Muscle of back (tissue), 11 donors: ENCODE data around the gene THRB. TPM values are rescaled to one million over a fixed set of nuclear protein-coding genes. Genes with fewer than 3 reads are reported as not detected.

Experiments
- DNase-seq, 3 donors: peaks; one replicate each; pipeline versions ENCODE4 v3.0.0 to v3.0.0-alpha.2; 2013
- polyA plus RNA-seq, 10 donors: library from polyadenylated mRNA; unstranded; fragments of 120-200 nt; gene quantifications; one replicate each; pipeline ENCODE4 v1.2.1, GENCODE V29; 2013; ENCODE audit not compliant: insufficient read length in 10 of 10

The THRB gene
- polyA plus RNA-seq, 10 donors: 0.88 to 5.3 (median 1.3) TPM

DNA sequence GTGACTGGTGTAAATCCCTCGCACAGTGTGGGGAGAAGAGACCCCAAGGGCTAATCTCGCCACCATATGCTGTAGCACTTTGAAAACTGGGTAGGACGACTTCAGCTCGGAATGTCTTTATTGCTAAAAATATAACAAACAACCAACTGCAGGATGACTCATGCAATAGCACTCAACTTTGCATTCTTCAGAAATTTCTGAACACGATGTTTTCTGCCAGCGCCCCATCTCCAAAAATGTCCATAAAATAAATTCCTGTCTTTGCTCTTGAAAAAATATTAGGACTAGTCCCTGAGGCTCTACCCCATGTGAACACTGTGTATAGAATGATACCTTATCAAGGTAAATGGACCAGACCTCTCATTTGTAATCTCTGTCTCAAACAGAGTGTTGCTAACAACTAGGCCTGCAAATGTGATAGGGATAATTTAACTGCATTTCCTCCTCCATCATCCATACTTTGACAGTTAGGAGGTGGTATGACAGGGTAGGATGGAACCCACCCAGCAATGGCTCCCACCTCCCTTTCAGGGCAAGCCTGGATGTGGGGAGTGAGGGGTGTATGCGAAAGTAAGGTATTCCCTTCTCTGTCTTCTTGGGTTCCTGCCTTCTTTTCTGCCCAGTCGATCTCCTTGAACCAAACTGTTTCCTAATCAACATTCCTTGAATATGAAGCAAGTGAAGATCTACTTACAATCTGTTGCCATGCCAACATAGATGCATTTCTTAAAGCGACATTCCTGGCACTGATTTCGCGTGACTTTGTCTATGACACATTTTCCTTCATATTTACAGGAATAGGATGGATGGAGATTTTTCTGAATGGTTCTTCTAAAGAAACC is 348.4 kb downstream of the THRB start:
- DNase-seq: peak in 1 of 3 donors; percentile 85

DNA sequence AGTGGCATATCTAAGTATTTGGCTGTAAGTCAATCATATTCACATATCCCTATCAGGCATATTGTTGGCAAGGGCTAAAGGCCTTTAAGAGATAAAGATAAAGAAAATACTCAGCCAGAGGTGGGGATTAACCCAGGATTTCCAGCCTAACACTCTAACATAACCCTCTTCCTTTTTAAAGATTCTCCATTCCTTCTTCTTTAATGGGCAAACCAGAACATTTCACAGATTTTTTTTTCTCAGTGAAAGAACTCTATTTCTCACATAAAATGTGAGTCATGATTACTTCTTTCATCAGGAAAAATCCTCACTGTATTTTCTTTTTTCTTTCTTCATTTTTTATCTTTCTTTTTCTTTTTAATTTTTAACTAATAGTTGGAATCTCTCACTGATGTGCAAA is 349.2 kb downstream of the THRB start:
- DNase-seq: no peak

DNA sequence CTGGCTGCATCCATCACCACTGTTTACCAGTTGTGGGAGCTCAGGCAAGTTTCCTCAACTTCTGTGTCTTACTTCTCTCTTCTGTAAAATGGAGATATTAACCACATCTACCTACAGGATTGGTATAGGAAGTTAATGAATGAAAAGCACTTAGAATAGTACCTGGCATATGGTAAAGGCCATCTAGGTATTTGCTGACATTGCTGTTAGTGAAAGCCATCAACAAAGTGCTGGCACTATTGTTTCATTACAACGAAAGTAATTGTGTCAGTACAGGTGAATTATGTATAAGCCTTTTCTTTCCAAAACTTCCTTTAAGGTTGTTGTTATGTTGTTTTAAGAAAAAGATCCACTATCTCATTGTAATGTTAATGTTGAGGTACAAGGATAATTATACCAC is 352.5 kb downstream of the THRB start:
- no peak for DNase-seq

DNA sequence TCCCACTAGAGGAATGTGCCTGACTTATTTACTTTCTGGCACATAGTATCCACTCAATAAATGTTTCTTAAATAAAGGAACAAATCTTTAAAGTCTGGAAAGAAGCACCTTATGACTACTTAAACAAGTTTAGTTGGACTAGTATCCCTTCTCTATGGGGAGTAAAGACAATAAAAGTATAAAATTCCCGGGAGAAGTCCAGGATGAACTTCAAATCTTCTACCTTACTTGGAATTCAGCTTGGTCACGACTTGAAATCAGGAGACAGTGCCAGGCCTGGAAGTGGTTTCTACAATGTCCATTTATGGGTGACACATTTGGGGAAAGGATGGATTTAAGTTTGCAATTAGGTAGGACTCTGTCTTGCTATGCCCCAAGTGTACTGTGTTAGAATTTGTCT is 353.1 kb downstream of the THRB start:
- no peak for DNase-seq

DNA sequence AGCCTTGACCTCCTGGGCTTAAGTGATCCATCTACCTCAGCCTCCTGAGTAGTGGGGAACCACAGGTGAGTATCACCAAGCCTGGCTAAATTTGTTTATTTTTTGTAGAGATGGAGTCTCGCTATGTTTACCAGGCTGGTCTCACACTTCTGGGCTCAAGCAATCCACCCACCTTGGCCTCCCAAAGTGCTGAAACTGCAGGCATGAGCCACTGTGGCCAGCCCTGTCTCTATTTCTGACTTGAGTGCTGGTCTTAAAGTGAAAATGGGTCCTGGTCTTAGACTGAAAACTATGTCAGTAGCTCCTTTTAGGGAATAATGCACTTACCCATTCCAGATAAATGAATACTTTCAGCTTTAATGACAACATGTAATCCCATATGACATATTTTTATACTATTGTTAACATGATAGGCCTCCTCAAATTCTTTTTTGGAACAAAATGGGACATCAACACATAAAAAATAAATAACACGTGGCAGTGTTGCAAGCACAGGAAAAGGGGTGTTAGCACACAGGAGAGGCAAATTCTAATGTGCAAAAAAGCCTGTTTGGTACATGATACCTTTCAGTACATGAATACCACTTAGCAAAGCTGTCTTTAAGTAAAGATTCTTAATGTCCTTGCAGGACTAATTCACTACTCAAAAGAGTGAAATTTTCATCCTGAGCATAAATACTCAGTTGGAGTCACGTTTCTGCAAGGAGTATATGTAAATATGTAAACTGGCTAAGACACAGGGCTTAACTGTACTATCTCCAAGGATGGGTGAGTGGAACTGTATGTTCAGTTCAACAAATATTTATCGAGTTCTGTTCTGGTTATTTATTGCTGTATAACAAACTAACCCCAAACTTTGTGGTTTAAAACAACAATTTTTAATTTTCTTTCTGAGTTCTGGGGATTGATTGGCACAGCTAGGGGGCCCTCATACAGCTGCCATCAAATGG is 354.9 kb downstream of the THRB start:
- no peak for DNase-seq

DNA sequence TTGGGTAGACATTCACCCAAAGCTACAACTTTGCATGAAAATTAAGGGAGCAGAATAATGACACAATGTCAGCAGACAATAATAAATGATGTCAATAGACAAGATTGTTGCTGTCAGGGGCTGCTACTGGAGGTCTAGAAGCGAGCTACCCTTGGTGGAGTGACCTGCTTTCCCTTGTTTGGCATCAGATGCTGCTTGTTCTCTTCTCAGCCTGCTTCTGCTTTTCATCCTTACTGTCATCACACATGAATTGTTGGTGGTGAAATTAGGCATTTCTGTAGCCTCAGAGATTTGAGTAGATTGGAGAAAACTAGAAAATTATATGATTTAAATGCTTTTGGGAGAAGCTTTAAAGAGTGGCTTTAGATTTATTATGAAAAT is 355.8 kb downstream of the THRB start:
- DNase-seq: no peak

DNA sequence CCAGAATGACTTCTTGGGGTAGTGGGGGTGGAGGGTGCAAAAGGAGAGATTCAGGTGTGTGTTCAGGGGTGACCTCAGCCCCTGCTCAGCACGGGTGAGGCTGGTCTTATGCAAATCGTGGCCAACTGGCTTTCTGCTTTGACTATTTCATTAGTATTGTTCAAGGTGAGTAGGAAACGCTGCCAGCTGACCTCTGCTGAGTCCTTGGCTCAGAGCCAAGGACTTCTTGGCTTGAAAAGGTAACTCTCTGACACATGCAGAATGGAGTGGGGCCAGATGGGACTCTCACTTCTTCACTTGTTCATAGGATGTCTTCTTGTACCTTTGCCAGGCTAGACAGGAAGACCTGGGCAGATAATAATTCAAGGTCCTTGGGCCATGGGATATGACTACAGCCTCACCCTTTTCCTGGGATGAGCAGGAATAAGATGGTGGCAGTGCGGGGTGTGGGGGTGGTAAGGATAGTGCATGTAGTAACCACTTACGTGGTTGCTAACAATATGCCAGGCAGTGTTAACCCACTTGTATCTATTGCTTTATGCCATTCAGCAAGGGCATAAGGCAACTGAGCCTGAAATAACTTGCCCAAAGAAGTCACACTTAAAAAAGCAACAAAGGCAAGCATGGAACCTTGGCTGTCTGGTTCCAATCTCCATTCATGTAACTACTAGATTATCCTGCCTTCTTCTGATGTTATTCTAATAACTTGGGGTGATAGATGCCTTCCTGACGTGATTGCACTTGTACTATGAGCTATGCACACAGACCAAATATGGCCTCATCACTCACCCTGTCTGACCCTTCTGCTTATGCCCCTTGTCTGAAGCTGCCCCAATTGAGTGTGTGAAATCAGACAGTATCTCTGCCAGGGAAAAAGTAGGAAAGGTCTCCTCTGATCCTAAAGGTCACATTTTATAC is 356.4 kb downstream of the THRB start:
- no peak for DNase-seq

DNA sequence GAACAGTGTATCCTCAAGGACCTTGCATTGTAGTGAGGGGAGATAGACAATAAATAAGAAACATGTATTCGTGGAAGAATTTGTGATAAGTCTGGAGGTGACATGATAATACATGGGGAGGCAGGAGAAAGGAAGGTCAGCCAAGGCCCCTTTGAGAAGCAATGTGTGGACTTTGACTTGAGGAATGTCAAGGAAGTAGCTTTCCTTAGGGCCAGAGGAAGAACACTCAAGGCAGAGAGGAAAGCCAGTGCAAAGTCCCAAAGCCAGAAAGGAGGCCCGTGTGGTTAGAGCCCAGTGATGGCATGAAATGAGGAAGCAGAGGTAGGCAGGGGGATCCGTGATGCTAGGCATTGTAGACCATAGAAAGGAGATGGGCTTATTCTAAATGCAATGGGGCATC is 357.3 kb downstream of the THRB start:
- DNase-seq: no peak

DNA sequence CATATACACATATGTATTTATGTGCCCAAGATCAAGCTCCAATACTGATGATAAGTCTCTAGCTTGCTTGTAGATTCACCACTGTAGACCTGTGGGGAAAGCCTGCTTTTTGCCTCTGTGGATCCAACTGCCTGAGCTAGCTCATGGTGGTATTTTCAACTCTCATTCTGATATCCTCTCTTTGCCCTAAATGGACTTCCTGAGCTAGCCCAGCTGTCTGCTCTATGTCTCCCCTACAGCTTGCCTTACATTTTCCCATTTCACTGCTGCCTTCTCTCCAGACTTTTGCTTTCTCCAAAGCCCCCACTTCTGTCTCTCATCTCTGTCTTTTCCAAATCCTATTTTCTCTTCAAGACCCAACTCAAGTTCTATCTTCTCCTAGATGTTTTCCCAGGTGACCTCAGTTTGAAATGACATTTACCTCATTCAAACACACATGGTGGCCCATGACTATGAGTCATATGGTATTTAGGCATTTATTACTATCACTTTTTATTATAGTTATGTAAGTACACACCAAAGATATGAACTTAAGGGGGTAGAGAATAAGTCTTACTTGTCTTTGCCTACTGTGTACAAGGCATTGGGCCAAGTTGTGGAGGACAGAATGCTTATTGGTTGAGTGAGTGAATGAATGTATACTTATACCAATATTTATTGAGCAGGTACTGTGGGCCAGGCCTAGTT is 357.9 kb downstream of the THRB start:
- DNase-seq: no peak

DNA sequence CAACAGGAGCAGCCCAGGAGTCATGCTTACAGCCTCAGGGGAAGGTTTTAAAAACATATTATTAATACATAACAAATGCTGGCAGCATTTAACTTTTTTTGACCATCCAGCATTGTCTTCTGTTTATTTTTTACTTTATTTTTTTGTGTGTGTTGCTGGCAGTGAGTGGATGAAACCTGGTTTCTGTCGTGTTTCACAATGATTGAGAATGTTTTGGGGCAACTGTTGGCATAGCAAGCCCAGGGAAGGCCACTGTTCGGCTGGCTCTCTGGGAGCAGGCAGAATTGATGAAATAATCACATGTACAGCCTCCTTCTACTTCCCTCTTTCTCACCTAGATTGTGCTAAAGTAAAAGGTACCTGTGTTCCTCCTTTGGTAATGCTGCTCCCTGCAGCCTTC is 359.4 kb downstream of the THRB start:
- DNase-seq: no peak

DNA sequence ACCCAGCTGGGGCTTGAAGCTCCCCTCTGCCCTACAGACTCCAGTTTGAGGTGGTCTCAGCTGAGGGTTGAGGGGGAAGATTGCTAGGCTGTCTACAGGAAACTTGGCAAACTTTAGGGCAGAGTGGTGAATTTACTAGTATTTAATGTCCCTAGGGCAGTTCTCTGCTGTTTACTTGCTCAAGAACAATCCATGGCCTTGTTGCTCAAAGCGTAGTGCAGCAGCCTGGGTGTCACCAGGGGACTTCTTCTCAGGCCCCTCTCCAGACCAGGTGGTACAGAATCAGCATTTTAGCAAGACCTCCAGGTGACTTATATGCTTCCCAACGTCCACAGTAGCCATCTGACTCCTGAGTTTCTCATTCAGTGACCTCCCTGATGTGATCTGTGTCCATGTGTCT is 360.7 kb downstream of the THRB start:
- no peak for DNase-seq

DNA sequence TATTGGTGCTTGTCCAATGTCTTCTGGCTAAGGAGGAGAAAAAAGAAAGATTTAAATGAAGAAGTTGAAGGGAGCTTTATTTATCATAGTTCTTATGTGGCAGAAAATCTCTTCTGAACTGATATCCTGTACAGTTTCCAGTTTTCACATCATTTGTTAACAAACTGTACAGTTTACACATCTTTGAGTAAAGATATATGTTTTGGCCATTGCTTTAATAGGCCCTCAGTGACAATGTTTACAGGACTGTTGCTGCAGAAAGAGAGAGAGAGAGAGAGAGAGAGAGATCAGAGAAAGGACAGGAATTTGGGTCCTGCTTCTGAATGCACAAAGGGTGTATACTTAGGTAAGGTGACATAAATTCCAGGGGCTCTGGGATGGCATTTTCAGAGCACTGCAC is 361.2 kb downstream of the THRB start:
- no peak for DNase-seq

DNA sequence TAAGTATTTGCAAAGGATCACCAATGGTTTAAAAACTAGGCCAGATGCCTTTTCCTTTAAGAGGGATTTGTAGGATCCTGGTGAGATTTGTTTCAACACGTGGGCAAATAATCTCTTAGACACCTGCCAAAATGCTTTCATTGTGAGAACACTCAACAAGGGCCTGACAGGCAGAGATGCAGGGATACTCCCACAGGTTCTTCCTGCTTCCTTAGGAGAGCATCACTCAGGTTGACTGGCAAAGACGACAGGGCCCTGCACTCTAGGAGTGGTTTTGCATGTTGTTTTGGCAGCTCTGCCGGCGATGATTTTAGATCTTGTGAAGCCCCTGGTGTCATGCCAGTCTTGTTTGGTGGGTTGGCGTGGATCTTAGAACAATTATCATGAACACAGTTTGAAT is 365.1 kb downstream of the THRB start:
- DNase-seq: no peak

DNA sequence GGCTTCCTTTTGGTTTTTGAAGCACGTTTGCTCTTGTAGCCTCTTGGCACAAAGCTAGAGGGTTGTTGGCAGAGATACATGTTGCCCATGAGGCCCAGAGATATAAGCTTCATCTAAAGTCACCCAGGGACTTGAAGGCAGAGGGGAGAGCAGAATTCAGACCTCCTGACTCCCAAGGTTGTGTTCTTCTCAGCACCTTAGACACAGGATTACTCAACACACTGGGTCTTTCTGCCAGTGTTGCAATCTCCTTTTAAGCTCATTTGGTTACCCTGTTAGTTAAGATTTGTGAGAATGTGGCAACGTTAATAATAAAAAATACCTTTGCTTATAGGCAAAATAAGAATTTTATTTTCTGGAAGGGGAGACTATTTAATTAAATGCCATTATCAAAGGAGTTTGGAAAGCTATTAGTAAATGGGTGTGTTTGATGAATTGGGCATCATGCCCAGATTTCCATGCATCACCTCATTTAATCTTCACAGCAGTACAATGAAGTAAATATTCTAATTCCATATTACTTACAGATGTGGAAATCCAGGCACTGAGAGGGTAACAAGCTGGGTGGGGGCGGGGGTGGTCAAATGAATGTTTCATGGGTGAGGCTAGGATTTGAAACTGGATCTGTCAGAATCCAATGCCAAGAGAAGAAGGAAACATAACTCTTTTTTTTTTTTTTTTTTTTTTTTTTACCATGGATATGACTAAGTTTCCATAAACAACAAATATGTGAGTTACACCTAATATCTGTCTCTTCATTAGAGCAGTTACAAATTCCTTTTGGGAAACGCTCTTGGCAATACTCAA is 366.2 kb downstream of the THRB start:
- DNase-seq: peak; percentile 26 to 51 (median 45)

DNA sequence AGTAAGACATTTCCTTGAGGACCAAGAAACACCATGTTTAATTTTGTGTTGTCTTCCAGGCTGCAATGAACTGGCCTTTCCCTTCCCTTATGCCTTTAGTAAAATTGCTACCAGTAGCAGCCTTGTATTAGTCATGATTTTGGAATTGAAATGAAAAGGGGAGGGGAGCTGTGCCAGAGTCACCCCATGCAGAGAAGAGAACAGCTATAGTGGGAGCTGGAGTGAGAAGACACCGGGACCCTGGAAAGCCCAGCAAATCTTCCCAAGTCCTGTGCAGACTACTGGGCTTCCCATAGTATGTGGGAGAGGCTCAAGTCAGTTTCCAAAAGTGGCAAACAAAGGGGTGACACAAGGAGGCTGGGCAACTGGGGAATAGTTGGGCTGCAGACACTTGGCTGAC is 371.1 kb downstream of the THRB start:
- DNase-seq: no peak

DNA sequence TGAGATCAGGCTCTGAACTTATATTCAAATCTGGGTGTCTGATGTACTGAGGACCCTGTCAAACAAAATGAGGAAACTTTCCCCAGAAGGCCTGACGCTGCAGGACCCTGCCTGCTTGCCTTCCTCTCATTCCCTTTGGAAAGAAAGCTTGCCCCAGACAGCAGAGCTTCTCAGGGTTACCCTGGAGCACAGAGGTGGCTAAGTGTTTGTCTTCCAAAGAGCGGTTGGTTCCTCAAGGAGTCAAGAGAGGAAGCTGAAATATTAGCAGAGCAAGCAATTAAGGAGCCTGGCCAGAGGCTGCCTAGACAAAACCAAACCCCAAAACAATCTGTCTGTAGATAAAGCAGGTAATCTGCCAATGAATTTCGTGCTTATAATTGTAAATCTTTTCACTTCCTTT is 374.2 kb downstream of the THRB start:
- DNase-seq: no peak

DNA sequence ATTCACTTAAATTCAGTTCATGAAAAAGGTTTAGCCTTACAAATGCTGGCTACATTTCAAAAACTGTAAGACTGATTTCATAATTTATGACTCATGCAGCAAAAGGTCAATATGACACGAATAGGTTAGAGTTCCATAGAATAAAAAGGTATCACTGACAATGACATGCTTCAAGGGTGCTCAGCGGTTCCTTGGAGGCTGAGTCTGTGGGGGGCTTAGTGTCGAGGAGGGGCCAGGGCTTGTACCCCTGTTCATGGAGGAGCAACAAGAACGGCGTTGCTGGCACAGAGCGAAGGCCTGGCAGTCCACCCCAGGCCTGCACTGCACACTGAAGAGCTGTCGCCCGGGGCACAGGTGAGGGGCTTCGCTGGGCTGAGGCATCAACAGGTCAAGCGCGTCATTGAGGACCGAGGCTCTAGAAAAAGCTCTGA is 375.3 kb downstream of the THRB start:
- peak in 1 of 3 donors; percentile 19 for DNase-seq

DNA sequence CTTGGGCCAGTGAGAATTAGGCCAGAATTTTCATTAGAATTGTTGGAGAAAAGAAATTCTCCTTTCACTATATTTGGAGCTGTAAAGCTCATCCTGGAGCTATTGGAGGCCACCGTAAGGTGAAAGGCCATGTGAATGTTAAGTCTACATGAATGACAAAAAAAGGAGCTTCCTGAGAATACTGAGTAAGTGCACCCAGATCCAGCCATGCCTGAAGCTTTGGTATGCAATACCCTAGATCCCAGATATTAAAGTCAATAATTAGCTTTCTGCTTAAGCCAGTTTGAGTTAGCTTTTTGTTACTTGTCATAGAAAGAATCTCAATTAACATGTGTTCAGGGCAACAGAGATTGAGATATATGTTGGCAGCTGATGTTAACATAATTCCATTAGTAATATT is 377.1 kb downstream of the THRB start:
- DNase-seq: no peak

DNA sequence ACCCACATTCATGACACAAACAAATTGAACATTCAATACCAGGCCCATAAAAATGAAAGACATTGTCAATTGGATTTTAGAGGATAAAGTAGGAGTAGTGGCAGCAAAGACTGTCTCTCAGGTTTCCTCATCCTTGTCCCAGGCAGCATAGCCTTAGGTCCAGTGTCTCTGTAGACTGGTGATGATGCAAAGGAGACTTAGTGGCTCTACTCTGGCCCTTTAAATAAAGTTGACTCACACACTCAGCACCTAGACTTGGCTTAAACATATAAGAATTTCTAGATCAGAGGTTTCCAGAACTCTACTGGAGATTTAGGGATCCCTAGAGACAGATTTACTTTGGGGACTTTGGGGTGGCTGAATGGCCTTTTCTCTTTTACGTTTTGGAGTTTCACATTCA is 382.9 kb downstream of the THRB start:
- DNase-seq: no peak

DNA sequence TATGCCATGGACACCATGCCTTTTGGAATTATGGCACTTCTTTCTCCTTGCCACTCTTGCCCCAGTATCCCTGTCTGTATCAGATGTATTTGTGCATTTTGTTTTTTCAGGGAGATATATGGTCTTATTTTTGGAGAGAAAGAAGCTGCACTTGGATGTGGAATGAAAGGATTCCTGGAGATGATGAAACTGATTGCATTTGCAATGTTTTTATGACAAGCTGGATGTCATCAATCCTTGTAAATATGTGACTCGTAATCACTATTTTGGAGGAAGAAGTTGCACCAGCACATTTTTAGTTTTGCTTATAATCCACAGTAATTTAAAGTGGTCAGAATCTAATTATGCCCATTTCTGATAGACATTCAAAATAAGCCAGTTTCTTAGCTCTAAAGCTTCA is 384.6 kb downstream of the THRB start:
- peak in 1 of 3 donors; percentile 18 for DNase-seq
